Skin epidermis (tissue), 12 donors: ENCODE measurements around the gene PTPRN2.
"Not testable (repeated sequence)": the region's sequence is repeated elsewhere in the genome, so short reads cannot be mapped to it uniquely, and the experiment has no call there.

Experiments used
- H3K27ac ChIP-seq, 21 experiments: fragments of 200-600 bp; sonication (generic) in 11 of 21; one replicate each; pipeline ENCODE4 v1.5.0; 2020; ENCODE audit warnings: mild to moderate bottlenecking in 3 of 21, inconsistent platforms in 2 of 21, moderate library complexity in 2 of 21
- H3K4me3 ChIP-seq, 7 experiments: fragments of 200-600 bp; sonication (generic) in 2 of 7; one replicate each; pipeline ENCODE4 v1.5.0; 2020; ENCODE audit warnings: inconsistent platforms in 2 of 7, mild to moderate bottlenecking in 2 of 7, moderate library complexity in 1 of 7

The PTPRN2 gene

DNA sequence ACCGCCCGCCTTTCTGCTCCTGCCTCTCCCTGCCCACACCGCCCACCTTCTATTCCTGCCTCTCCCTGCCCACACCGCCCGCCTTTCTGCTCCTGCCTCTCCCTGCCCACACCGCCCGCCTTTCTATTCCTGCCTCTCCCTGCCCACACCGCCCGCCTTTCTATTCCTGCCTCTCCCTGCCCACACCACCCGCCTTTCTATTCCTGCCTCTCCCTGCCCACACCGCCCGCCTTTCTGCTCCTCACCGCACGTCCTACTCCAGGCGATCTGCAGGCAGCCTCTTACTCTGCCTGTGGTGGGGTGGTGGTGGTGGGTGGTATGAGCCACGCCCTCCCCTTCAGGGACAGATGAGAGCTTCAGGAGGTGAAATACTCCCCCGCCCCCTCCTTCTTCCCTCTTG is 436.4 kb downstream of the PTPRN2 start:
- H3K4me3 ChIP-seq, H3K27ac ChIP-seq: not testable (repeated sequence)

DNA sequence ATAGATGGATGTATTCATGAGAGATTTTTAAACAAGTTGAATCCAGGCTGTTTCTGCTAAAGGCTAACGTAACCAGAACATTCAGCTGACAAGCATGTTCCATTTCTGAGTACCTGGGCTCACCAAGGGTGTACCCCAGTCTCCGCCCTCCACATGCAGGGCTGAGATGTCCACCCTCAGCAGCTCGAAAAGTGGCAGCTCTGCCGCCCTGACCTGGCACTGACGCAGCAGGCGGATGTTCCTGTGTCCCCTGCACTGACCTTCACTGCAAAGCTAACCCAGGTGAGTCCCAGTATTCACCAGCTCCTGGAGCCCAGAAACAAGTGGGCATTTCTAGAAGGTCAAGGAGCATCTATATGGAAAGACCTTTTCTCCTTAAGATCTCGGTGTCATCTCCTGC is 437.4 kb downstream of the PTPRN2 start:
- Histone ChIP-seq H3K27ac (no peak overlapping the region), H3K4me3 (no peak overlapping the region)

- H3K27ac ChIP-seq, result not testable (repeated sequence)
Observed at GRCh38 chr7:158147431-158147830, 440.2 kb downstream of the PTPRN2 start.

GRCh38 chr7:158145370-158145769 is 442.3 kb downstream of the PTPRN2 start:
- no peak overlapping the region for H3K27ac ChIP-seq
- no peak overlapping the region for H3K4me3 ChIP-seq

More at GRCh38 chr7:158147431-158147830, 440.2 kb downstream of the PTPRN2 start:
- not testable (repeated sequence) for H3K4me3 ChIP-seq

- Histone ChIP-seq H3K27ac (no peak overlapping the region), H3K4me3 (no peak overlapping the region)
Observed at GRCh38 chr7:158143196-158144120, 444.2 kb downstream of the PTPRN2 start.

DNA sequence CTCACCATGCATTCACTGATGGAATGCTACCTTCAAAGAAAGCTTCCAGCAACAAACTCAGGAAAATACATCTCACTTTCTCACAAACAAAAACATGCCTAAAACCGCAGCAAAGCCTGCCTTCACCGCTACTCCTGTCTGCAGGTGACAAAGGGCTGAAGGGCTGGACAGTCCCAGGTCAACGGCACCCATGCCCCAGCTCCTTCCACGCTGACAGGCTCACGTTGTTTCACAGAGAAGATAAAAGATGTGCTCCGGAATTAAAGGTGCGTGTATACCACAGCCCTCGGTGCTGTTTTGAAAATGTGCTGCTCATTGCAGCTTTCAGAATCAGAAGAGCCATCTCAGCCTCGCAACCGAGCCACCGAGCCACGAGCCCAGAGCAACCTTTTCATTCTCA is 445.0 kb downstream of the PTPRN2 start:
- no peak overlapping the region for H3K4me3 ChIP-seq
- no peak overlapping the region for H3K27ac ChIP-seq

DNA sequence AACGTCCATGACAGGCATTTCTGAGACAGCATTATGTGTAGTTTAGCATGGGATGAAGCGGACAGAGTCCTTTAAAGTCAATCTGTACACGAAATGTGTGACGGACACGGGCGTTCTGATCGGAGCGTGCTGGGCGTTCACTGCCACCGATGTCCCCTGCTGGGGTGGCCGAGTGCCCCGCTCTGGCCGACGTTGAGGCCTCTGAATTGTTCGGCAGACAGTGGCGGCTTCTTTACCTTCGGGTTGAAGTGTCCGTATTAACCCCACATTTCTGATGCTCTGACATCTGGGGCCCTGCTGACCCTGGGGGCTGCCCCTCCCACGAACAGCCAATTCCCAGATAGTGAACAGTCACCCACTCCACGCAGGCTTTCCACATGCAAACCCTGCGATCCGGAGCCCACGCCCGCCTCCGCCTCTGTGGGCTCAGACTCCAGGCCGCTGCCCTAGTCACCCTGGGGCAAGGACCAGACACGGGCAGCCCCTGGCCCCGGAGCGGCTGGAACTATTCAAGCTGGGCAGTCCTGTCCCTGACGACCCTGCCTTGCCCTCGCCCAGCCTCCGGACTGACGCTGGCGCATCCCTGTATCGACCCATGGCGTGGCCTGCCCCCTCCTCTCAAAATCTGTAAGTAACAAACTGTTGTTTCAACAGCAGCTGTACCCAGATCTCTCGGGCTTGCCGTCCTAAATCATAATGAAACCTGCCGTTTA is 445.7 kb downstream of the PTPRN2 start:
- Histone ChIP-seq H3K27ac (no peak overlapping the region), H3K4me3 (no peak overlapping the region)

DNA sequence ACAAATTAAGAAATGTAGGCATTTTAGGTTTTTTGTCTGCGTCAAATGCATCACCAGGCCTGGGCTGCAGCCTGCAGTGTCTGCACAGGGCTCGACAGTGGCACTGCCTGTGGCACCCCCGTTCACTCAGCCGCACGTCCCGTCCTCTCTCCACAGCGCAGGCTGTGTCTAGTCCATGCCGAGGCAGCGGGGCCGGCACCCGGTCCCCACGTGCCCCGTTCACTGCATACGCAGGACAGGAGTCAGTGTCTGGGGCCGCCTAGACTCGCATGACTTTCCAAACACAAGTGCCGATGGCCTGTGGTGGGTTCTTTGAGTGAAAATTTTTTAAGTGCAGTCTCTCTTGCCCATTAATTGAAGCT is 446.4 kb downstream of the PTPRN2 start:
- Histone ChIP-seq H3K27ac (no peak overlapping the region), H3K4me3 (no peak overlapping the region)

DNA sequence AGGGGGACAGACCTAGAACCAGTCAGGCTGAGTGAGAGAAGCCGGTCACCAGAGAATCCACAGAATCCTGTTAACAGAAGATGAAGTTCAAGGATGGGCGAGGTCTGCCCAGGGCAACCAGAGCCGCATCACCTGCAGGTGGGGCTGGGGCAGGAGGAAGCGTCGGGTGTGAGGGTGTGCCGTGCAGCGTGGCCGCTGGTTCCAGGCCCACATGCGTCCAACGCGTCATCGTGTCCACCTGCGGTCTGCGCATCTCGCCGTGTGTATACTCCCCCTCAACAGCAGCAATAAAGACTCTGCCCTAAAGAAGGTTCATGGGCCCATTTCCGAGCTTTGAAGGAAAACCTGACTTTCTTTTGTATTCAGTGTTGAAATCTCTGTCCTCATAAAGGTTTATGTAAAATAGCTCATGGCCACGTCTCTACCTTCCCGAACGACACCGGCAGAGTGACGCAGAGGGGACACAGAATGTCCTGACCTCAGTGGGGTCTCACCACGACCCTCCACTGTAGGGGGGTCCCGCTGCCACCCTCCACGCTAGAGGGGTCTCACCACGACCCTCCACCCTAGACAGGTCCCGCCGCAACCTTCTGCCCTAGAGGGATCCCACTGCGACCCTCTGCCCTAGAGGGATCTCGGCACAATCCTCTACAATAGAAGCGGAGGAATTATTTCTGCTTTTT is 446.9 kb downstream of the PTPRN2 start:
- Histone ChIP-seq H3K27ac (no peak overlapping the region), H3K4me3 (no peak overlapping the region)

- Histone ChIP-seq H3K4me3 (no peak overlapping the region), H3K27ac (no peak overlapping the region)
Observed at GRCh38 chr7:158139499-158139898, 448.1 kb downstream of the PTPRN2 start.

GRCh38 chr7:158138329-158138597 is 449.4 kb downstream of the PTPRN2 start:
- H3K4me3 ChIP-seq, result no peak overlapping the region
- H3K27ac ChIP-seq, result no peak overlapping the region

DNA sequence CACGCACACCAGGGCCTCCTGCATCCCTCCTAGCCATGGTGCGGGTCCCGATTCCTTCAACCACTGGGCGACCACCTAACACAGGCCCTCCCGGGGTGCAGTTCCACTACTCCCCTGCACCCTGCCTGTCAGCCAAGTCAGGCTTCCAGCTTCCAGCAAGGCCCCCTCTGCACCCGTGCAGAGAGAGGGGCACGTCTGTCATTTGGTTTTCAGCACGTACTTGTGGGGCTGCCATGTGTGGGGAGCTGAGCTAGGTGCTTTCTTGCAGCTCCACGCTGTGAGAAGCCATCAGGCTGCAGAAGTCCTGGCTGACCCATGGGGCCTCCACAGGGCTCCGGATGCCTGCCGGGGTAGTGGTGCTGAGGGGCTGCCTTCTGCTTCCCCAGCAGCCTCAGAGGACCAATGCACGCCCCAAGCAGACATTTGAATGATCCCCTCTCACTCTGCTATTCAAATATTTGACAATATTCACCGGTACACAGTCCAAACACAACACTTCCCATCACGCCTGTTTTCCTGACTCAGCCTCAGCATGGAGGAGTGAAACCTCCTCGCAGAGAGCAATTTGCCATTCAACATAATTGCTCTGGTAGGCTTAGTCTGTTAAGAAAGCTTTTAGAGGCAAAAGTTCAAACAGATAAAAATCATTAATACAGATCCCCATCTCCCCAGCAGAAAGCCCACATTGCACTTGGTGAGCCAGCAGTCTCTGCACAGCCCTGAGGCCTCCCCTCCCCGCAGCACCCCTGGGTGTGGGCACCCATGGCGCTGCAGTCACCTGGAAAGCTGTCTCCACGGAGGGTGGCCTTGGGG is 449.9 kb downstream of the PTPRN2 start:
- Histone ChIP-seq H3K4me3 (no peak overlapping the region), H3K27ac (no peak overlapping the region)

- Histone ChIP-seq H3K27ac (no peak overlapping the region), H3K4me3 (no peak overlapping the region)
Observed at GRCh38 chr7:158135931-158136330, 451.7 kb downstream of the PTPRN2 start.

GRCh38 chr7:158134824-158135223 is 452.8 kb downstream of the PTPRN2 start:
- Histone ChIP-seq H3K4me3 (no peak overlapping the region), H3K27ac (no peak overlapping the region)

DNA sequence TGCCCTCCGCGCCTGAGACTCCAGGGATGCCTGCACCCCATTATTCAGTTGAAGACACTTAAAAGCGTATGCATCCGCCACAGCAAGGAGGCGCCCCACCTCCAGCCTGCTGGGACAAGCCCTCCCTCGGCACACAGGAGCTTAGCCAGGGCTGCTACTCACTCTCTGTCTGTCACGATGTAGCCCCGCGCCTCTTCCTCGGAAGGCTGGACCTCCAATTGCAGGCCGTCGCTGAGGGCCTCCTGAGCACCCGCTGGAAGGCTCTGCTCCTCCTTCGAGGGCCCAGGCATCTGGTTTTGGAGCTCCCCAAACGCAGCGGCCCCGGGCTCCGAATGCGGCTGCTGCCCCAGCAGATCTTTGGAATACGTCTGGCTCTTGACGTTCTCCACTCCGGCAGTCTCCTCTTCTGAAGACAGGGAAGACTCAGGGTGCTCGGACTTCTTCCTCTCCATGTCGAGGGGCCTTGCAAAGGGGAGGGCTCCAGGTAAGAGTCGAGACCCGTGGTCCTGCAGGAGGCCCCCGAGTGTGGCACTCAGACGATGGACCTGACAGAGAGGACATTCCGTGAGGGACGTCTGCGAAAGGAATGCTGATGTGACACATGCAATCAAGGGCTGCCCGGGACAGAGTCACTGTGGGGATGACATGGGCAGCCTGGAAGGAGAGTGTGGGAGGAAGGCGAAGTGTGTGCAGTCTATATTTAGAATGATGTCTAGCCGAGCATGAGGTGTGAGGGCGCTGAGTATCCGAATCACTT is 453.9 kb downstream of the PTPRN2 start:
- Histone ChIP-seq H3K4me3 (no peak overlapping the region), H3K27ac (no peak overlapping the region)

DNA sequence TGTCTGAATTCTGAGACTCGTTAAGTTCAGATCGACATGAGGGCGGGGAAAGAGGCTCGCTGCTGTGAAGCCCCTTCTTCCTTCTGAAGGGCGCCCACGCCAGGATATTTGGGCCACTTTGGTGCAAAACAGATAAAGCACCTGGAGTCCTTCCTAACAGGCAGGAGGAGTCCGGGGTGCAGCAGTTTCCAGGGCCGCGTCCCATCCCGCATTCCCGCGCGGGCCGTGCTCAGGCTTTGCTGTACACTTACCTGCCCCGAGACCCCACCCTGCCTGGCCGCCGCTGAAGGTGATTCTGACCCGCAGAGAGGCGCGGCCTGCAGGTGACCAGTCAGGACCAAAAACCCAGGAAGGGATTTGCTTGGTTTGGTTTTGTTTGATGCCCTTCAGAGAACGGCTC is 454.6 kb downstream of the PTPRN2 start:
- Histone ChIP-seq H3K27ac (no peak overlapping the region), H3K4me3 (no peak overlapping the region)

DNA sequence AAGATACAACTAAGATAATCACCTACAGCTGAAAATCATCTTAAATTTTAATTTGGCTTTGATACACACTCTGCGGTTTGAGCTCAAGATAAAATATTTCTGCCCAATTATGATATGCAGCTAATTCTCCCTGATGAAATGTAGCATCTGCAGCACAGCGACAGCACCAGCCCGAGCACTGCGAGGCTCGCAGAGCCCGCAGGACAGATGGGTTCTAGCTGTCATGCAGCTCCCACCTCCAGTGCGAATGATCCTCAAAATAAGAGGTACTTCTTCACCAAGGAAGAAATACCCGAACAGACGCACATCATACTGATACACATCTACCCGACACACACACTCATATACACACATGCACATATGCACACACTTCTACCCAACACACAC is 457.6 kb downstream of the PTPRN2 start:
- H3K4me3 ChIP-seq, result no peak overlapping the region
- H3K27ac ChIP-seq, result no peak overlapping the region

DNA sequence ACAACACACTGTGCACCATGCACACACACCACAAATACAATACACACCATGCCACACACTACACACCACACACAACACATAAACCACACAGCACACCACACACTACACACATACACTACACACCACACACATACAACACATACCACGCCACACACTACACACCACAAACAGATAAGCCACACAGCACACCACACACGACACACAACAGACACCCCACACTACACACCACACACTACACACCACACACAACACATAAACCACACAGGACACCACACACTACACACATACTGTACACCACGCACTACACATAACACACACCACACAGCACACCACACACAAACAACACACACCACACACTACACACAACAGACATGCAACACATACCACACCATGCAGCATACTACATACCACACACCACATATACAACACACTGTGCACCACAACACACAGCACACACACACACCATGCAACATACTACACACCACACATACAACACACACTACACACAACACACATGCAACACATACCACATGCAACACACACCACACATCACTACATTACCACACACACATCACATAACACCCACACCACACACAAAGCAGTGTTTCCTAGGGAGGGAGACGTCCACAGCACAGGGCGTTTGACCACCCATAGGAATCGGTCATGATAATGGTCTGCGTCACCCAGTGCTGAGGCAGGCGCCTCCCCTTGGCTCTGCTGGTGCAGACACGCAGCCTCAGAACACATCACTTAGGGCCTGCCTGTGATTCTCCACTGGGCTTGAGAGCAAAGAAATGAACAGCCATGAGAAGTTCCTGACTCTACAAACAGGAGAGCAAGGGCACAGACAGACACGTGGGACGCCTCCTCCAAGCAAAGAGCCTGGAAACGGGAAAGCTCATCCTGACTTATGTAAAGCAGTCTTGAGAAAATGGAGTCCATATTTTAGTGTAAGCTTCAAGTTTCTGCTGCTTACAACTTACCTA is 458.3 kb downstream of the PTPRN2 start:
- H3K27ac ChIP-seq, result no peak overlapping the region
- no peak overlapping the region for H3K4me3 ChIP-seq
